Stimulated activated CD4-positive, alpha-beta T cell treated with anti-CD3 and anti-CD28 coated beads, Interleukin-15, amount 100 ng/mL, for 24 hours (primary cell): ENCODE results near the gene LRRC75B.
"Not testable (repeated sequence)": the region's sequence is repeated elsewhere in the genome, so short reads cannot be mapped to it uniquely, and the experiment has no call there.

Experiments used
- DNase-seq: peaks from one replicate; pipeline ENCODE4 v3.0.0-alpha.2; 2020

LRRC75B gene

DNA sequence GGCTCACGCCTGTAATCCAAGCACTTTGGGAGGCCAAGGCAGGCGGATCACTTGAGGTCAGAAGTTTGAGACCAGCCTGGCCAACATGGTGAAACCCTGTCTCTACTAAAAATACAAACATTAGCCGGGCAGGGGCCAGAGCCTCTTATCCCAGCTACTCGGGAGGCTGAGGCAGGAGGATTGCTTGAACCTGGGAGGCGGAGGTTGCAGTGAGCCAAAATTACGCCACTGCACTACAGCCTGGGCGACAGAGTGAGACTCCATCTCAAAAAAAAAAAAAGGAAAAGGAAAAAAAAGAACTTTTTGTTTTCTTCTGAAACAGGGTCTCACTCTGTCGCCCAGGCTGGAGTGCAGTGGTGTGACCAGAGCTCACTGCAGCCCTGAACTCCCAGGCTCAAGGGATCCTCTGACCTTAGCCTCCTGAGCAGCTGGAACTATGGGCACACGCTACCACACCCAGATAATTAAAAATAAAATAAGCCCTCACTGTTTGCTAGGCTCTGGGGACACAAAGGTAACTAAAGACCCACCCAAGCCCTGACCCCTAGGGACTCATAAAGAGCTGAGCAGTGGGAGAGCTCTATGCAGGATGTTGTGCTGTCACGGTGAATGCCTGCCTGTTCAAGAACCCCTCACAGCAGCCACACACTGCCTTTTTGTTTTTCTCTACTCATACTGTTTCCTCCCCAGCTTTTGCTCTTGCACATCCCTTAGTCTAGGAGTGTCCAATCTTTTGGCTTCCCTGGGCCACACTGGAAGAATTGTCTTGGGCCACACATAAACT lies 40.2 kb downstream of the LRRC75B start:
- DNase-seq = not testable (repeated sequence)

DNA sequence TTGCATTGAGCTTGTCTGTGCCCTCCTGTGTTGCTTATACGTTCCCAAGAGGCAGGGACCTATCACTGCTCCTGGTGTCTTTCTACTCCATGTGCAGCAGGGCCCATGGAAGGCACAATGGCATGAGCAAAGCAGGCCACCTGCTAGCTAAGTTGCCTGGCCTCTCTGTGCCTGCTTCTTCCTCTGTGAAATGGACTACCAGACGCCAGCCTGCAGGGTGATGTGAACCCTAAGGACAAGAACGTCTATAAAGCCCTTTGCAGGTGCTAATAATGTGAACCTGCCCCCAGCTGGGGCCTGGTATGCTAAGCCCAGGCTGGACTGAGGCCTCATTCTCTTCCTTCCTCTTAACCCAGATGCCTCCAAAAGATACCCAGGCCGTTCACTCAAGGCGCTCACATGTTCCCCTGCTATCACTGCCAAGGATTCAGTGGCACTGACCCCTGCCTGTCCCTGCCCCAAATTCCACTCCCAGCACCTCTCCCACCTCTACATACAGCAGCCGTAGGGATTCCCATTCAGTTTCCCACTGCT lies 41.9 kb downstream of the LRRC75B start:
- DNase-seq = no peak

DNA sequence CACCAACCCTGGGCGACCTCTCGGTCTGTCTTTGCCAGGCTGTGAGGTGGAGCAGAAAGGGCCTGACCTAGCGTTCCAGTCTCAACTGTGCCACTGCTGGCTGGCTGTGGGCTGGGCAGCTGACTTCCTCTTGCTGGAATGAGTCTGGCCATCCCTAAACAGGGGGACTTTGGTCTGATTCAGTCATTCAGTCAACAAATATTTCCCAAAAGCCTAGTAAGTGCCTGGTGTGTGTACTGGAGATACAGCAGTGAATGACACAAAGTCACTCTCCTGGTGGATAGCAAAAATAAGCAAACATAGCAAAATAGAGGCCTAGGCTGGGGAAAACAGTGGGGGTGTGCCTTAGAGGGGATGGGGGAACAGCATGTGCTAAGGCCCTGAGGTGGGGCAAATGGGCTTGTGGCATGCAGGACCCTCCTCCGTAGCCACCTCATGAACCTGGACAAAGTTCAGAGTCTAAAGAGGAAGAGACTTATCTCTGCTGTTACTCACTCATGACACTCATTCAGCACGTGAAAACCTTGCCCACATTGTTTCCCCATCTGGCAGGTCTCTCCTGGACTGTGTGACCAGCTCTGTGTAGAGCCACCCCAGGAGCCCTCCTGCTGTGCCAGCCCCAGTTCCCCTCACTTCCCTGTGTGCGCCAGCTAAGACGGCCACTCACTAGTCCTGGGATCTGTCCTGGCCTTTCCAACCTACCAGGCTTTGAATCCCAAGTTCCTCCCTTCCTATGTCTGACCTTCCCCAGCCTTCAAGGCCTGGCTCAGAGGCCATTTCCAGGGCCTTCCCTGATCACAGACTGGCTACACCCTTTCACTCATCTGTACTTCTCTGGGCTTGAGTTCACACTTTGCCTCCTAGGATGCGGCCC lies 42.6 kb downstream of the LRRC75B start:
- DNase-seq = no peak

DNA sequence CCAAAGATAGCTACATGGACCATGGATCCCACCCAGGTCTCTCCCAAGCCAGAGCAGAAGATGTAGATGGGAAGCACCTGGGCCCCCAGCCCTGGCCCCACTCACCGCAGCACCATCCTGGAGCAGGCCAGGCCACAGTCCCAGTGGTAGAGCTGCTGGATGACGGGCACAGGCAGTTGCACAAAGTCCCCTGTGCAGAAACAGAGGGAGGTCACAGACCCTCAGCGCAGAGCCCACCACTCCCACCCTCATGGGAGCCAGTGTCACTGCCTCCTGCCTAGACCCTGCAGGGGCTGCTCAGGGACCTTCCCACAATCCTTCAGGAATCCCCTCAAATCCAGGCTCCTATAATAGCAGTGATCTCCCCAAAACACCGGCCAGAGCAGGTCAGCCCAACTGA lies 44.1 kb downstream of the LRRC75B start:
- no peak for DNase-seq

DNA sequence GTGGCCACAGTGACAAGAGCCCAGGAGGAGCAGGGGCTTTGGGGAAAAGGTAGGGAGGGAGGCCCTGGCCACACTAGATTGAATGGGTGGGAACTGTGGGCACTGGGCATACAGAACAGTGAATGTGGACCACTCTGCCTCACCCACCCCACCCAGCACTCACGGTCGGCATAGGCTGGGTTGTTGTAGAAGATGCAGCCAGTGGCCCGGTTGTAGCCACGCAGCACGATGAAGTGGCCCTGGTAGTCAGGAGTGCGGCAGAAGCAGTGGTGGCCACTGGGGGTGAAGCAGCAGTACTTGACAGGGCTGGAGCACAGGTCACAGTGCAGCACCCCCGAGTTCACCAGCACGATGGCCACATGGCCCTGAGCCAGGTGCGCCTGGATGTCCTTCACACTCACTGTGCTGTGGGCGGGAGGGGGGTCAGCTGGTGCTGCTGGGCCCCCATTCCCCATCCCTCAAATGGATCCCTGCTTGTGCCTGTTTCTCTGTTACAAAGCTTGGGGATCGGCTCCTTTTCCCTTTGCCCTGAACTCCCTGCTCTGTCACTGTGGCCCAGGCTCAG lies 49.1 kb downstream of the LRRC75B start:
- DNase-seq = no peak

DNA sequence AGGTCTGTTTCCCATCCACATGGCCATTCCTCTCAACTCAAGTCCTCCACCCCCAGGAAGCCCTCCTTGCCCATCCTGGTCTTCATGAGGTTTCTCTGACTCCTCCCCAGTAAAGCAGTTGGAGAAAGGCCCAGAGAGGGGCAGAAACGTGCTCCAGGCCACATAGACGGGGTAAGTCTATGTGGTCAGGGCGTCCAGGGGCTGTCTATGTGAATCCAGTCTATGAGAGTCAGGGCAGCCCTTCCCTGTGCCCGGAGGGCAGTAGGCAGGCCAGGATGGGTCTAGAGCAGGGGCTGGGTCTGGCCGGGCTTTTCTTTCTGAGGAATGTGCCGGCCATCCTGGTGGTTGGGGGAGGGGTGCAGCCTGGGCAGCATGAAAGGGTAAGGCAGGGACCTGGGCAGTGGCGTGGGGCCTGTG lies 49.7 kb downstream of the LRRC75B start:
- DNase-seq = no peak

DNA sequence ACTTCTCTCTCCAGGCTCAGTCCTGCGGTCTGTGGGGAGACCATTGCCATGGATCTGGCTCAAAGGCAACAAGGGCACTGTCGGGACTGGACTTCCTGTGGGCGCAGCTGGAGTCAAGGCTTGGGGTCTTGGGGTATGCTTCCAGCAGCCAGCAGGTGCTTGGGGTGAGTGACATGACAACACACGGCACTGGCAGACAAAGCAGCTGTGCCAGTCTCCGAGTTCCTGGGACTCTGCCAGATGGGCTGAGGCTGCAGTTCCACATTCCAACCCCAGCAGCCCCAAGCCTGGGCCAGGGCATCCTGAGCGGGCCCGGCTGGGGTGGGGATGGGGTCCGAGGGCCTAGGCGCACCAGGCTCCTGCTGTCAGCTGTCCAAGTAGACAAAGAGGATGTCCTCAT lies 50.2 kb downstream of the LRRC75B start:
- DNase-seq = no peak

DNA sequence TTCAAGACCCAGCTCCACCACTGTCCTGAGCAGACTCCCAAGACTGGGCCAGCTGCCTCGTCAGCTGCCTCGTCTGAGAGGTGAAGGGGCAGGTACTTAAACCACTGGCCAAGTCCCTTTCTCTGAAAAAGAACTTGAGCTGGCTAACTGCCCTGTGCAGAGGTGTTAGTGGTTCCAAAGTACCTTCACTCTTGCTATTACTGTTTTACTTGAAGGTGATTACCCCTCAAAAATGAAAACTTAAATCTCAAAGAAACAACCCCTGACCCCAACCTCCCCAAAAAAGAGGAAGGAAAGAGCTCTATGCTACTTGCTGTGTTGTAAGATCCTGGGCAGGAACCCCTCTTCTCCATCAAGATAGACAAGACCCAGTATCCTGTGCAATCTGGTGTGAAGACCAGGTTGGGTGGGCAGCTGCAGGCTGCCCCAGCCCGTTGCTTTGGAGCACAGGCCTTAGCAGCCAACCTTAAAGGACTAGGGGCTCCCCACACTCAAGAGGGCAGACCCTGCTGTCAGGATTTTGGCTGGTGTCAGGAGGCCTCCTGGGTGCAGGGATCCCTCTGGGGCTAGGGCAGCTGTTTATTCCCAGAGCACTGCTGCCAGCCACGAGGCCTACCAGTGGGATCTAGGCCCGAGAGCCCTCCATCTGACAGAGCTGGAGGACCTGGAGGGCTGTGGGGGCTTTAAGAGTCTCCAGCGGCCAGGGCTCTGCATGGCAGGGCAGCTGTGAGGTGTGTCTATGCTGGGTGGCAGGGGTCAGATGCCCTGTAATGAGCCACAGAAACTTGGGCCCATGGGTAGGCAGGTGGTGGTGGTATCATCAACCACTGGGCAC lies 51.0 kb downstream of the LRRC75B start:
- no peak for DNase-seq

DNA sequence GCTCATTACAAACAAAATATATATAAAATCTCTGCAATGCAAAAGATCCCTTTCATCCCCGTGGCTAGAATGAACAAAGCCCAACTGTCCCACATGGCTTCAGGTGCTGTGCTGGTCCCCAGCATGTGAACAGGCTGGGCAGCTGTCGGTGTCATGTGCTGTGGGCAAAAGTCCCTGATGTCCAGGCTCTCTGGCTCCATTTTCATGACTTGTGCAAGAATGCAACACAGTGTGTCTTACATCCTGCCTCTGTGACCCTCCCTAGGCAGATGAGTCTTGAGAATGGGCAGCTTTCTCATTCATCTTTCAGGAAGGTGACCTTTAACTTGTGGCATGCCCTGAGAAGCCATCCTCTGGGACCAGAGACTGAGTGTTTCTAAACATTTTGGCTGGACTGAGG lies 52.4 kb downstream of the LRRC75B start:
- DNase-seq = no peak

DNA sequence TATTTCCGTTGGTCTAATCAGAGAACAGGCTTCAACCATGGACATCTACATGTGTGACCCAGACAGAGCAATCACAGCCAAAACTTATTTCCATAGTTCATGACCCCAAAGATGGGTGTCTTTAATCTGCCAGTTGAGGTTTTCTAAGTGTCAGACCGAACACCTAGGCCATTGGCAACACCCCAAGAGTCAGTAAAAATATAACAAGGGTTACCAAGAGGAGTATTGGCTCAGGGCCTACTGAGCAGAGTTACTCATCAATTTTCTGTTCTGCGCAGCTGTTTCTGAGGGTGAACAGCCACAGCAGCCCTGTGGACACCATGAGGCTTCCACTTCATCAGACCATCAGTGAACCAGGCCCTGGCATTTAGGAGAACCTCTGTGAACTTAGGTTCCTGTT lies 56.8 kb downstream of the LRRC75B start:
- DNase-seq = no peak
